Ovary (tissue), 9 donors: Measurements from ENCODE around the gene TNIP1. TPM values are rescaled to one million over a fixed set of nuclear protein-coding genes. Genes with fewer than 3 reads are reported as not detected.

Experiments
- DNase-seq, 5 donors: peaks; one replicate each; pipeline ENCODE4 v3.0.0-alpha.2; 2019 to 2020
- H3K27ac ChIP-seq, 2 donors: fragments of 200-600 bp; one replicate each; pipeline versions ENCODE4 v1.5.1 to v1.8.0; 2019 to 2022
- H3K27me3 ChIP-seq: fragments of 200-600 bp; one replicate; pipeline ENCODE4 v1.8.0; 2022
- H3K36me3 ChIP-seq: fragments of 200-600 bp; sonication (generic); one replicate; pipeline ENCODE4 v1.5.1; 2019
- H3K4me1 ChIP-seq: one replicate; pipeline ENCODE4 v1.8.1; 2013; ENCODE audit warnings: mild to moderate bottlenecking, moderate library complexity; ENCODE audit not compliant: insufficient read depth
- H3K4me3 ChIP-seq: fragments of 200-600 bp; sonication (generic); one replicate; pipeline ENCODE4 v1.5.1; 2017
- H3K9me3 ChIP-seq, 2 donors: fragments of 200-600 bp in 1 of 2; sonication (generic) in 1 of 2; one replicate each; pipeline versions ENCODE4 v1.5.1 to v1.8.1; 2013 to 2019; ENCODE audit warnings: mild to moderate bottlenecking in 1 of 2, moderate library complexity in 1 of 2
- EP300 ChIP-seq: sonication (generic); formaldehyde crosslinking; IDR thresholded peaks from one replicate; pipeline ENCODE4 v1.6.1; 2017; ENCODE audit warnings: antibody characterized with exemption
- POLR2A ChIP-seq: fragments of 450-650 bp; IDR thresholded peaks from one replicate; pipeline ENCODE4 v1.6.1; 2017; ENCODE audit warnings: antibody characterized with exemption, mild to moderate bottlenecking, moderate library complexity
- WGBS, 3 donors: extraction: QIAGEN DNeasy Blood & Tissue Kit in 1 of 3; methylation state at CpG; one replicate each; pipeline versions ENCODE4 v1.1.5 to v1.1.7; 2013 to 2017; 5-methylcytosine and 5-hydroxymethylcytosine counted together
- intact Hi-C, 4 donors: fragments of 100-400 bp; cut with DNase I; formaldehyde crosslinking; loops; one replicate each; pipeline versions ENCODE4 v1.11.0 to v1.15.1; 2022 to 2023
- polyA plus RNA-seq, 2 donors: library from polyadenylated mRNA; stranded (reverse); fragments of 200-250 nt in 1 of 2; fragments of 350-450 nt in 1 of 2; fragmentation: Illumina TruSeq in 1 of 2; extraction: RNeasy Lipid Tissue Mini Kit (QIAGEN cat#74804) in 1 of 2; gene quantifications; one replicate each; pipeline ENCODE4 v1.2.3, GENCODE V29; 2013 to 2014
- total RNA-seq, 7 donors: library from RNA; depleted of rRNA in 2 of 7; stranded (reverse); fragments of >200 nt in 2 of 7; fragmentation: NEBNext Ultra II Directional in 3 of 7; extraction: Animal tissue kit (Norgen Biotek cat#: 25700) in 3 of 7; gene quantifications; one replicate each; pipeline versions ENCODE4 v1.1.0 to v1.2.4, GENCODE V29; 2016 to 2023
- TF ChIP-seq, protein P1 (sequence below), 3 donors: fragments of 450-650 bp in 2 of 3; fragments of 200-600 bp in 1 of 3; IDR thresholded peaks; one replicate each; pipeline versions ENCODE4 v1.5.1 to v1.8.0; 2016 to 2022; ENCODE audit warnings: antibody characterized with exemption in 3 of 3, mild to moderate bottlenecking in 1 of 3
- donor health status: DM: no; HTN: no; CAD: no; lungs with moderate emphysema.
- donor health status: DM: no; HTN: no; CAD: no.
- donor health status: Bipolar disorder and iron deficiency.
- donor health status: DM: yes; HTN: yes; CAD: no.
- donor health status: DM: no; HTN: no; CAD: no.
- donor health status: DM: yes; HTN: yes; CAD: no.

The TNIP1 gene
- total and polyA plus RNA-seq, 9 donors: 39.4 to 89.7 (median 60.6) TPM

DNA sequence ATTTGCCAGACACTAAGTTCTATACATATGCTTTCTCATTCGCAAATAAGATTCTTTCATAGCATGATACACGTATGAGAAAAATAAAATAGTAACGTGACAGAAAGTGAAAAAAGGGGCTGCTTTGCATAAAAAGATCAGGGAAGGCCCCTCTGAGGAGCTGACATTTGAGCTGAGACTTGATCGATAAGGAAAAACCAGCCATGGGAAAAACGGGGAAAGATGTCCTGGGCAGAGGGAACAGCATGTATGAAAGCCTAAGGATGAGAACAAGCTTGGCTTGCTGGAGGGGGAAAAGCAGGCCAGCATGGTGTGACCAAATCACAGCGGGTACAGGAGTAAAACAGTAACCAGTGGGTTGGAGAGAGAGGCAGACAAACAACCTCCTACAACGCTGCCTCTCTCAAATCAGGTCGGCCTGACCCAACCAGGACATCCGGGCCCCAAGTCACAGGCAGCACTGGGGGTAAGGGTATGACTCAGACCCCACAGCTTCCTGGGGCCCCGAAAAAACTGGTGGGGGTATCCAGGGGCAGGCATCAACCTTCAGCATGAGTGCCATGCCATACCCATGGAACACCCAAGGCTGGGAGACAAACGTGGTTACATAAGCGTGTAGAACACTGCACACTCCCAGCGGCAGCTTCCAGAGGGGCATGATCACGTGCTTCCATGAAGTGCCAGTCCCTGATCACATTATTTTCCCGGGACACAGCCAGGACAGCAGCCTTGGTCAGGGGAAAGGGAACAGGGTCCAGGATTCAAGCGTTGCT is 2.2 kb downstream of the TNIP1 start:
- H3K27me3 ChIP-seq: no peaks in the 10 kb centered on the region
- no peaks in the 10 kb centered on the region for H3K36me3 ChIP-seq
- no peak overlapping the region for H3K4me3 ChIP-seq
- H3K9me3 ChIP-seq: no peaks in the 10 kb centered on the region
- intact Hi-C loops: no loop called here
- WGBS, 3 donors: 57 to 77% (median 71%) methylated on average over 16 of the region's 16 CpGs
- no peak overlapping the region for H3K27ac ChIP-seq
- peaks cover 4% of the 10 kb centered on the region for H3K4me1 ChIP-seq
- TF ChIP-seq EP300 (no peak), POLR2A (no peak)
- TF ChIP-seq, protein P1, sequence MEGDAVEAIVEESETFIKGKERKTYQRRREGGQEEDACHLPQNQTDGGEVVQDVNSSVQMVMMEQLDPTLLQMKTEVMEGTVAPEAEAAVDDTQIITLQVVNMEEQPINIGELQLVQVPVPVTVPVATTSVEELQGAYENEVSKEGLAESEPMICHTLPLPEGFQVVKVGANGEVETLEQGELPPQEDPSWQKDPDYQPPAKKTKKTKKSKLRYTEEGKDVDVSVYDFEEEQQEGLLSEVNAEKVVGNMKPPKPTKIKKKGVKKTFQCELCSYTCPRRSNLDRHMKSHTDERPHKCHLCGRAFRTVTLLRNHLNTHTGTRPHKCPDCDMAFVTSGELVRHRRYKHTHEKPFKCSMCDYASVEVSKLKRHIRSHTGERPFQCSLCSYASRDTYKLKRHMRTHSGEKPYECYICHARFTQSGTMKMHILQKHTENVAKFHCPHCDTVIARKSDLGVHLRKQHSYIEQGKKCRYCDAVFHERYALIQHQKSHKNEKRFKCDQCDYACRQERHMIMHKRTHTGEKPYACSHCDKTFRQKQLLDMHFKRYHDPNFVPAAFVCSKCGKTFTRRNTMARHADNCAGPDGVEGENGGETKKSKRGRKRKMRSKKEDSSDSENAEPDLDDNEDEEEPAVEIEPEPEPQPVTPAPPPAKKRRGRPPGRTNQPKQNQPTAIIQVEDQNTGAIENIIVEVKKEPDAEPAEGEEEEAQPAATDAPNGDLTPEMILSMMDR (IDR thresholded peaks at IDR 0.05): no peak
- DNase-seq: no peak

DNA sequence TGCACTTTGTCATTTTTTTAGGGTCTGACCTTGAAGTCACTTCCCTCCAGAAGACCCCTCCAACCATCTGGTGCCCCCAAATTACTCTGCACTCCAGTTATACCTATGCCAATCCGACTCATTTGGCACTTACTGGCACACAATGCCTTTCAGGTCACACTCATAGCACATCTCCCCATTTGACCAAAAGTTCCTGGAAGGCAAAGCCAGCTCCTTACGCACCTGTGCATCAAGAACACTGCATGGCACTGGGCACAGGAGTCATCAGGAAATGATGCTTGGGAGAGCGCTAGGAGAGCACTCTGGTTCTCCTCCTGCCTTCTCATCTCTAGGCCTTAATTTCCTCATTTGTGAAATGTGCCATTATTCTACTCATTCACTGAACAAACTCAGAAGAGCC is 2.9 kb downstream of the TNIP1 start:
- H3K9me3 ChIP-seq: no peaks in the 10 kb centered on the region
- intact Hi-C loops: no loop called here
- peaks cover 4% of the 10 kb centered on the region for H3K4me1 ChIP-seq
- no peaks in the 10 kb centered on the region for H3K36me3 ChIP-seq
- DNase-seq: no peak
- H3K27me3 ChIP-seq: no peaks in the 10 kb centered on the region
- H3K4me3 ChIP-seq: no peak overlapping the region
- no peak for TF ChIP-seq EP300
- TF ChIP-seq POLR2A: no peak
- TF ChIP-seq, protein P1 (IDR thresholded peaks at IDR 0.05): no peak
- H3K27ac ChIP-seq: no peak overlapping the region
- 91 to 98% (median 97%) methylated on average over 3 of the region's 3 CpGs for WGBS, 3 donors

DNA sequence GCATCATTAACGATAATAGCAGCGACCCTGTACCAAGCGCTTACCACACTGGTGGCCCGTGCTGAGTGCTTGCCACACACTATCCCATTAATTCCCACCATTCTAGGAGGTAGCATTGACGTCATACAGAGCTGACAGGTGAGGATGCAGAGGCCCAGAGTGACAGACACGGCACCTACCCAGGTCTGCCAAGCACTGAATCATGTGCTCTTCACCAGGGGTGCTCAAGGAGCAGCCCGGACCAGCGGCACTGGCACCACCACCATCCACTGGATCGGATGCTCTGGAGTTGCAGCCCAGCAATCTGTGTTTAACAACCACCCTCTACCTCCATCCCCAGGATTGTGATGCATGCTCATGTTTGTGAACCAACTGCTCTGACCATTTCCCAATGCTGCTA is 3.4 kb downstream of the TNIP1 start:
- WGBS, 3 donors: 92 to 97% (median 93%) methylated on average over 9 of the region's 9 CpGs
- DNase-seq: no peak

DNA sequence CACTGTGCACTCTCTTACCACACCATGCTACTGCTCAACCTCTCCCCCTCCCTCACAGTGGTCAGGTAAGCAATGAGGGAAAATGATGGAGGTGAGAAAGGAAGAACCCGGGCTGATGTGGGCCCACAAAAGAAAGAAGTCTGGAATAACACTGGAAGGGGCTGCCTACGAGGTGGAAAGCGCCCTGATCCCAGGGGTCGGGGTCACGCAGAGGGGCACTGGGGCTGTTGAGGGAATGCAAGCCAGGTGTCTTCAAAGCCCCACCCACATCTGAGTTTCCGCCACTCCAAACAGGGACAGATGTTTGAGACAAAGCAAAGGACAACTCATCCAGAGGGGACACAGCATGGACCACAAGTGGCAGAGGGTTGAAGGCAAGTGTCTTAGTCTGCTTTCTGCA is 4.2 kb downstream of the TNIP1 start:
- no peak for TF ChIP-seq EP300
- TF ChIP-seq POLR2A: no peak
- TF ChIP-seq, protein P1 (IDR thresholded peaks at IDR 0.05): no peak
- H3K36me3 ChIP-seq: no peaks in the 10 kb centered on the region
- WGBS, 3 donors: 91 to 95% (median 92%) methylated on average over 6 of the region's 6 CpGs
- no peak overlapping the region for H3K27ac ChIP-seq
- H3K4me1 ChIP-seq: peaks cover 4% of the 10 kb centered on the region
- intact Hi-C loops: no loop called here
- no peak for DNase-seq
- H3K9me3 ChIP-seq: no peaks in the 10 kb centered on the region
- H3K27me3 ChIP-seq: no peaks in the 10 kb centered on the region
- H3K4me3 ChIP-seq: no peak overlapping the region

More for the DNA sequence above, 3.4 kb downstream of the TNIP1 start:
- TF ChIP-seq POLR2A (no peak), EP300 (no peak)
- TF ChIP-seq, protein P1 (IDR thresholded peaks at IDR 0.05): no peak
- Histone ChIP-seq H3K4me3 (no peak overlapping the region), H3K9me3 (no peaks in the 10 kb centered on the region), H3K36me3 (no peaks in the 10 kb centered on the region), H3K4me1 (peaks cover 4% of the 10 kb centered on the region), H3K27me3 (no peaks in the 10 kb centered on the region), H3K27ac (no peak overlapping the region)
- intact Hi-C loops: no loop called here
